GM12874 (cell line): Measurements from ENCODE around the gene PPP1R14D.

Experiments
- CTCF ChIP-seq: IDR thresholded peaks from 2 replicates; pipeline ENCODE4 v1.5.1; 2011; ENCODE audit warnings: low read depth, mild to moderate bottlenecking, control low read depth, low read length, moderate library complexity; ENCODE audit not compliant: insufficient read depth

PPP1R14D gene

DNA sequence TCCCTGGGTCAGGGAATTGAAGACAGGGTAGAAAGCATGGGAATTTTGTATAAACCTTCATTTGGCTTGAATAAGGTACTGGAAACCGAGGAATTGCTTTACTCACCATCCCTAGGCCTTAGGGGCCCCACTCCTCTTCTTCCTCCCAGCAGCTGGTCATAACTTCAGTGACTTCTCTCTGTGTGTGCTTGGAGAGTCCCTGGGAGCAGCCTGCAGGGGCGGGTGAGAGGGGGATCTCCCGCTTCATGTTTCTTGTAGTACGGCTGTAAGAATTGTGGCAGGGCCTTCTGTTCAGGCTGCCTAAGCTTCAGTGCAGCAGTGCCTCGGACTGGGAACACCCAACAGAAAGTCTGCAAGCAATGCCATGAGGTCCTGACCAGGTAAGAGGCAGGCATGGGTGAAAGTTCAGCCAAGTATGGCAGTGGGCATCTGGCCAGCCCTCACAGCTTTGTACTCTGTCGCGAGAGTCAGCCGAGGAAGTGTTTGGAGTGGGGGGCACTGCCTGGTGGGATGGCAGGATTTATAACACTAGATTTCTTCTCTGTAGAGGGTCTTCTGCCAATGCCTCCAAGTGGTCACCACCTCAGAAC is 19.6 kb downstream of the PPP1R14D start:
- no peak for TF ChIP-seq CTCF

- TF ChIP-seq CTCF: no peak
Observed at GRCh38 chr15:40807888-40808461, 20.5 kb downstream of the PPP1R14D start.

DNA sequence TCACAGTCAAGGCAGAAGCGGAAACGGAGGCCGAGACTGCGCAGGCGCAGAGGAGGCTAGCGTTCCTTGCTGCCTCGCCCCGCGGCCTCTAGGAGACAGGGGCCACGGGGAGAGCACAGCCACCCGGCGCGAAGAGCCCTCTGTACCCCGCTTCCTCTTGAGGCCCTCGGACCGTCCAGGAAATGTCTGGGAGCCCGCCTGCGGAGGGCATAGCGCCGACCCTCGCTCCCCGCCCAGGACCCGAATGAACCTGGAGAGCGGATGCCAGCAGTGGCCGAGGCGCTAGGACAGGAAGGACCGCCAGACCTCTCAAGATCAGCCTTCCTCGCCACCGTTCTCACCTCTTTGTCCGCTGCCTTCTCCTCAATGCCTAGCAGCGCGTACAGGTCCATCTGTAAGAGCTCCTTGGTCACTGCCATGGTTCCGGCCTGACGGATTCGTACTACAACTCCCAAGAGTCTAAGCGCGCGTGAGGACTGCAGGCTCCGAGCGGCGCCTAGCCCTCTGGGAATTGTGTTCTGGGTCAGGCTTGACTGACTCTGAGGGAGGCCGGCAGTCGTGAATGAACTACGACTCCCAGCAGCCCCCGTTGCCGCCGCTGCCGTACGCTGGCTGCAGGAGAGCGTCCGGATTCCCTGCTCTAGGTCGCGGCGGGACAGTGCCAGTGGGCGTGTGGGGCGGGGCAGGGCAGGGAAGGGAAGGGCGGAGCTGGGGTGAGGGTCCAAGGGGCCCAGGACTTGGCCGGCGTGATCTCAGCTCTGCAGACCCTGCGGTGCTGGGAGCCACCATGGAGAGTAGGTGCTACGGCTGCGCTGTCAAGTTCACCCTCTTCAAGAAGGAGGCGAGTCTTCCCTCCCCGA is 21.2 kb downstream of the PPP1R14D start, which contains the start of the genes DNAJC17 and ZFYVE19:
DNAJC17 (minus strand) TSS at position 446 of the 860 bp plus-strand sequence; CDS start at position 419, 27 bp downstream.
ZFYVE19 (plus strand) TSS at position 62 of the 860 bp plus-strand sequence; CDS start at position 563, 501 bp downstream.
- TF ChIP-seq CTCF: no peak

DNA sequence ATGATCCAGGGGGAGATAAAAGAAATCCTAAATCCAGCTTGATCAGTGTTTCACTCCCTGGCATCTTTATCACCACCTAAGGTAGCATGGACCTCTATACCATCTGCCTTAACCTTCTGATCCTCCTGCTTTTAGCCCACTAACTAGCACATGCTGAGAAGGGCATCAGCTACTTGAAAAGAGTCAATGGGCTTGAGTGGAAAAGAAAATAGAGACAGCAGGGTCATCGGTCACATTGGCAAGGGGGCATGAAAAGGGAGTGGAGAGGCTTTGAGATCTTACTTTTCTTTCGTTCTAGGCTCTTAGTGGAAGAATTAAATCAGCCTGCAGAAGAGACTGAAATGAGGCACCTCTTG is 21.9 kb downstream of the PPP1R14D start:
- TF ChIP-seq CTCF: no peak

GRCh38 chr15:40803688-40804087 is 24.8 kb downstream of the PPP1R14D start:
- 0 out of 2 replicates have a peak, but pooled peaks have one; percentile 8 for TF ChIP-seq CTCF

DNA sequence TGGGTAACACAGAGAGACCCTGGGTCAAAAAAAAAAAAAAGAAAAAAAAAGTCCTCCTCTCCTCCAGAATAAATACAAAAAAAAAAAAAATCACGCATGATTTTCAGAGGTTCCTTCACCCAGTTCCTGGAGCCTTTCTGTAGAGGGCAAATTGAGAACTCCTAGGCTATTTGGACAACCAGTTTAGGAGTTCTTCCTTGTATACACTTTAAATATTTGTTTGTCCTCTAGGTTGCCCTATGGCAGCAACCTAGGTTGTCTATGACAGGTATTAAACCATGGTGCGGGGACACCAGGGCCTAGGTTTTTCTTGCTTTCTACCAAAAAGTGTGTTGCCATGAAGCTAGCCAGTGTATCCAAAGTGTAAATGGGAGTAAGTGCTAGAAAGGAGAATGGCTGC is 25.4 kb downstream of the PPP1R14D start:
- no peak for TF ChIP-seq CTCF

- no peak for TF ChIP-seq CTCF
Observed at GRCh38 chr15:40799523-40799922, 29.0 kb downstream of the PPP1R14D start.
